ENCODE measurements around the gene FADS2.

GRCh38 chr11:61866958-61867343 lies 38.9 kb downstream of the FADS2 start:
- TF ChIP-seq CTCF (optimal IDR thresholded peaks at IDR 0.05 in 1 of 3, IDR thresholded peaks at IDR 0.05 in 1 of 3, conservative IDR thresholded peaks at IDR 0.05 in 1 of 3; ENCODE audit: extremely low read depth in 1 of 3, insufficient read depth in 2 of 3, low read length in 3 of 3) (no peak), EZH2 (IDR thresholded peaks at IDR 0.05; ENCODE audit: low read length) (no peak)
